Activated T-cell treated with anti-CD3 and anti-CD28 coated beads for 48 hours (primary cell): ENCODE measurements around the gene LCMT1.
"Not testable (repeated sequence)": the region's sequence is repeated elsewhere in the genome, so short reads cannot be mapped to it uniquely, and the experiment has no call there.

Source experiments
- DNase-seq: peaks from one replicate; pipeline ENCODE4 v3.0.0-alpha.2; 2020; ENCODE audit warnings: low read depth

LCMT1 gene

GRCh38 chr16:25111403-25112166 is at the start of gene LCMT1:
Gene LCMT1, plus strand, starts transcription at chr16:25111742. Its CDS starts 142 bp downstream, at chr16:25111884.
- DNase-seq: peak; percentile 87

GRCh38 chr16:25063102-25063501 is 48.4 kb upstream of the LCMT1 start:
- DNase-seq: no peak

- no peak for DNase-seq
These were observed 47.7 kb upstream of the LCMT1 start for GRCh38 chr16:25063865-25064264.

- not testable (repeated sequence) for DNase-seq
These were observed 47.3 kb upstream of the LCMT1 start for GRCh38 chr16:25064281-25064680.

- DNase-seq: no peak
These were observed 46.6 kb upstream of the LCMT1 start for GRCh38 chr16:25064937-25065336.

- no peak for DNase-seq
These were observed 45.6 kb upstream of the LCMT1 start for GRCh38 chr16:25065899-25066298.

GRCh38 chr16:25066426-25066746 is 45.2 kb upstream of the LCMT1 start:
- DNase-seq: no peak

GRCh38 chr16:25066747-25067631 is 44.6 kb upstream of the LCMT1 start:
- peak; percentile 83 for DNase-seq

GRCh38 chr16:25073854-25074253 is 37.7 kb upstream of the LCMT1 start:
- no peak for DNase-seq

GRCh38 chr16:25078386-25078978 is 33.1 kb upstream of the LCMT1 start:
- no peak for DNase-seq

GRCh38 chr16:25079637-25080378 is 31.7 kb upstream of the LCMT1 start:
- DNase-seq: no peak

GRCh38 chr16:25080420-25081131 is 31.0 kb upstream of the LCMT1 start:
- DNase-seq: no peak

- no peak for DNase-seq
These were observed 29.8 kb upstream of the LCMT1 start for GRCh38 chr16:25081702-25082101.

GRCh38 chr16:25083065-25083464 is 28.5 kb upstream of the LCMT1 start:
- no peak for DNase-seq

GRCh38 chr16:25083701-25084100 is 27.8 kb upstream of the LCMT1 start:
- DNase-seq: no peak

GRCh38 chr16:25084797-25085196 is 26.7 kb upstream of the LCMT1 start:
- no peak for DNase-seq

GRCh38 chr16:25087761-25088160 is 23.8 kb upstream of the LCMT1 start:
- no peak for DNase-seq

GRCh38 chr16:25089351-25089750 is 22.2 kb upstream of the LCMT1 start:
- DNase-seq: no peak

- DNase-seq: no peak
These were observed 19.1 kb upstream of the LCMT1 start for GRCh38 chr16:25092441-25092840.

GRCh38 chr16:25093208-25094061 is 18.1 kb upstream of the LCMT1 start:
- no peak for DNase-seq

GRCh38 chr16:25094596-25094995 is 16.9 kb upstream of the LCMT1 start:
- DNase-seq: no peak
